ENCODE measurements around the gene ZNF629. TPM values are rescaled to one million over a fixed set of nuclear protein-coding genes. Genes with fewer than 3 reads are reported as not detected.

The ZNF629 gene
- total RNA-seq, 1 donor from 2014 or later = 35.5 TPM

DNA sequence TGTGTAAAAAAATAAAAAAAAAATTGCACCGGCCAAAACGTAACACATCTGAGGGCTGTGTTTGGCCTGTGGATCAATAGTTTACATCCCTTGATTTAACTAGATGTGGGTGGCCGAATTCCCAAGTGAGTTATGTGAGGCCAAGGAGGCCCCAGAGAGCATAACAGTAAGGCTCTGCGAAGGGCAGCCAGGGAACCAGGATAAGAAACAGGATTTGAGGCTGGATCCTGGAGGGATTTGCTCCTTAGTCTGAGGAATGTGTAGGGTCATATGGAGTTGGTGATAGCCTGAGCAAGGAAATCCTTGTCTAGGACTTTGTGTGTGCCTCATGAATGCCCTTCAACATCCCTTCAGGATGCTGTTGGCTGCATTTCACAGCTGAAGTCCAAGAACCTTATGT is 36.8 kb downstream of the ZNF629 start:
- no peak overlapping the region for H3K27ac Mint-ChIP-seq
- H3K4me1 Mint-ChIP-seq (ENCODE audit: unreplicated experiment) = no peaks in the 10 kb centered on the region
- H3K36me3 Mint-ChIP-seq = peaks cover 6% of the 10 kb centered on the region
- DNase-seq (ENCODE audit: extremely low spot score, unreplicated experiment) = no peak
- TF ChIP-seq, protein P1, sequence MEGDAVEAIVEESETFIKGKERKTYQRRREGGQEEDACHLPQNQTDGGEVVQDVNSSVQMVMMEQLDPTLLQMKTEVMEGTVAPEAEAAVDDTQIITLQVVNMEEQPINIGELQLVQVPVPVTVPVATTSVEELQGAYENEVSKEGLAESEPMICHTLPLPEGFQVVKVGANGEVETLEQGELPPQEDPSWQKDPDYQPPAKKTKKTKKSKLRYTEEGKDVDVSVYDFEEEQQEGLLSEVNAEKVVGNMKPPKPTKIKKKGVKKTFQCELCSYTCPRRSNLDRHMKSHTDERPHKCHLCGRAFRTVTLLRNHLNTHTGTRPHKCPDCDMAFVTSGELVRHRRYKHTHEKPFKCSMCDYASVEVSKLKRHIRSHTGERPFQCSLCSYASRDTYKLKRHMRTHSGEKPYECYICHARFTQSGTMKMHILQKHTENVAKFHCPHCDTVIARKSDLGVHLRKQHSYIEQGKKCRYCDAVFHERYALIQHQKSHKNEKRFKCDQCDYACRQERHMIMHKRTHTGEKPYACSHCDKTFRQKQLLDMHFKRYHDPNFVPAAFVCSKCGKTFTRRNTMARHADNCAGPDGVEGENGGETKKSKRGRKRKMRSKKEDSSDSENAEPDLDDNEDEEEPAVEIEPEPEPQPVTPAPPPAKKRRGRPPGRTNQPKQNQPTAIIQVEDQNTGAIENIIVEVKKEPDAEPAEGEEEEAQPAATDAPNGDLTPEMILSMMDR (conservative IDR thresholded peaks at IDR 0.05) = no peak
- H3K4me3 Mint-ChIP-seq = peak overlapping the region; percentile 94
- no peaks in the 10 kb centered on the region for H3K27me3 Mint-ChIP-seq
- H3K9me3 Mint-ChIP-seq = no peaks in the 10 kb centered on the region

DNA sequence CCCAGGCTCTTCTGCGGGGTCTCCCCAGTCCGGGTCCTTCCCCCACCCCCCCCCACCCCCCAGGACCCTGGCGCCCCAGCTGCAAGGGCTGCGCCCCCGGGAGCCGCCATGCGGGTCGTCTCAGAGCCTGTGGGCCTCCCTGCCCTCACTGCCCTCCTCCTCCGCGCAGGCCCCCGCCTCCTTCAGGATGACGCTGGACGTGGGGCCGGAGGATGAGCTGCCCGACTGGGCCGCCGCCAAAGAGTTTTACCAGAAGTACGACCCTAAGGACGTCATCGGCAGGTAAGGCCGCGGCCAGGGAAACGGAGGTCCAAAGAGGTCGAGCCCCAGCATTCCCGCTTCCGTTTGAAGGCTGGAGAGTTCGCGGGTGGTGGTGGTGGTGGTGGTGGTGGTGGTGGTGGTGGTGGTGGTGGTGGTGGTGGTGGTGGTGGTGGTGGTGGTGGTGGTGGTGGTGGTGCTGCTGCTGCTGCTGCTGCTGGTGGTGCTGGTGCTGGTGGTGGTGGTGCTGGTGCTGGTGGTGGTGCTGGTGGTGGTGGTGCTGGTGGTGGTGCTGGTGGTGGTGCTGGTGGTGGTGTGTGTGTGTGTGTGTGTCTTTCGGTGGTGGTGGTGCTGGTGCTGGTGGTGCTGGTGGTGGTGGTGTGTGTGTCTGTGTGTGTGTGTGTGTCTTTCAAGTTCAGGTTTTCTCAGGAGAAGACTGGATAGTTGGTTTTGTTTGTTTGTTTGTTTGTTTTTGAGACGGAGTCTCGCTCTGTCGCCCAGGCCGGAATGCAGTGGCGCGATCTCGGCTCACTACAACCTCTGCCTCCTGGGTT is 38.2 kb downstream of the ZNF629 start:
- H3K27me3 Mint-ChIP-seq = no peaks in the 10 kb centered on the region
- no peak for DNase-seq (ENCODE audit: extremely low spot score, unreplicated experiment)
- H3K4me1 Mint-ChIP-seq (ENCODE audit: unreplicated experiment) = no peaks in the 10 kb centered on the region

DNA sequence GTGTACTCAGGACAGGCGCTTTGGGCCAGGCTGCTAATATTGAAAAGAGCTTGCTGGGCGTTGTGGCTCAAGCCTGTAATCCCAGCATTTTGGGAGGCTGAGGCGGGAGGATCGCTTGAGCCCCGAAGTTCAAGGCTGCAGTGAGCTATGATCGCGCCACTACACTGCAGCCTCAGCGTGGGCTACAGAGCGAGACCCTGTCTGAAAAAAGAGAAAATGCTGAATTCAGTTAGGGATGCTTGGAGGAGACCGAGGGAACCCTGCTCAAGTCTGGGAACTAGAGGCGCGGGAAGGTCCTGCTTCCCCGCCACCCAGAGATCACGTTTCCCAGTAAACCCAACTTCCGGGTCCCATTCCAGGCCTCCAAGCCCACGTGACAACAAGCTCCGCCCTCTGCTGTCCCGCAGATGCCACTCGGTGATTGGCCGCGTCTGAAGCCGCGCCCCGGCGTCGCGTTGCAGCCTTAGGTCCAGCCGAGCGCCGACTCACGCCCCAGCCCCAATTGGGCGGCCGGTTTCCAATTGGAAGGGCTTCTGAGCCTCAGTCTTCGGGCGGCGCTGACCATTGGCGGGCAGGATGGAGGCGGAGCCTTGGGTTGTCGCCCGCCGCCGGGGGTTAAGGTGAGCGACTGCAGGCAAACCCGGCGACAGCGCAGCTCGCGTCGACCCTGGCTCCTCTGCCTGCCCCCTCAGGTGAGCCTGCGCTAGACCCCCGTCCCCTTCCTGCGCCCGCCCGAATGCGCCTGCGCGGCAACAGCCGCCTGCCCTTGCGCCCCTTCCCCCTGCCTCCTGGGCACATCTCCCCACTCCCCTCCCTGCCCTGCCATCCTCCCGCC is 39.0 kb downstream of the ZNF629 start, which contains the start of gene PHKG2:
TSS of gene PHKG2 (plus strand) at position 627 of the 835 bp plus-strand sequence. CDS start 396 bp downstream, outside the sequence.
- Mint-ChIP-seq H3K4me3 (peak within 1 kb of the TSS; percentile 94), H3K36me3 (peaks cover 14% of the 10 kb centered on the region), H3K27ac (peak within 1 kb of the TSS; percentile 89), H3K9me3 (no peaks in the 10 kb centered on the region), H3K4me1 (ENCODE audit: unreplicated experiment) (no peaks in the 10 kb centered on the region), H3K27me3 (no peaks in the 10 kb centered on the region)
- peak; percentile 98 for DNase-seq (ENCODE audit: extremely low spot score, unreplicated experiment)
- TF ChIP-seq, protein P1 (conservative IDR thresholded peaks at IDR 0.05) = no peak

More for the DNA sequence above, 38.2 kb downstream of the ZNF629 start:
- Mint-ChIP-seq H3K9me3 (no peaks in the 10 kb centered on the region), H3K27ac (peak overlapping the region; percentile 77), H3K4me3 (peak overlapping the region; percentile 94), H3K36me3 (peaks cover 10% of the 10 kb centered on the region)
- TF ChIP-seq, protein P1 (conservative IDR thresholded peaks at IDR 0.05) = no peak

DNA sequence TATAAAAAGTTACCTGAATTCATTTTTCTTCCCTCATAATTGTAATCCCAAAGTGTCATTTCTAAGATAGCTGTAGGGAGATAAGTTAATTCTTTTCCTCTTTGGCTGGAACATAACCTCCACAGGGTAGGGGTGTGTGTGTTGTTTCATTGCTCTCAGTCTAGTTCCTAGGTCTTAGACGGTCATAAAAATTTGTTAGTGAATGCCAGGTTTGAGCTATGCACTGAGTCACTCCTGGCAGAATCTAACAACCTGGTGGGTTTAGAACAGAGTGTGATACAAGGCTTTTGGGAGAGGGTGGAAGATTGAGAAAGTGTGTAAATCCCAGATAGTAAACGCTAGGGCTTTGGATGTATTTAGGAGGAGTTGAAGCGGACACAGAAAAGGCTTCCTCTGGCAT is 39.7 kb downstream of the ZNF629 start:
- DNase-seq (ENCODE audit: extremely low spot score, unreplicated experiment) = no peak
- peaks cover 14% of the 10 kb centered on the region for H3K36me3 Mint-ChIP-seq
- H3K27me3 Mint-ChIP-seq = no peaks in the 10 kb centered on the region
- peak overlapping the region; percentile 94 for H3K4me3 Mint-ChIP-seq
- no peaks in the 10 kb centered on the region for H3K4me1 Mint-ChIP-seq (ENCODE audit: unreplicated experiment)
- H3K9me3 Mint-ChIP-seq = no peaks in the 10 kb centered on the region
- peak overlapping the region; percentile 89 for H3K27ac Mint-ChIP-seq
- TF ChIP-seq, protein P1 (conservative IDR thresholded peaks at IDR 0.05) = no peak

DNA sequence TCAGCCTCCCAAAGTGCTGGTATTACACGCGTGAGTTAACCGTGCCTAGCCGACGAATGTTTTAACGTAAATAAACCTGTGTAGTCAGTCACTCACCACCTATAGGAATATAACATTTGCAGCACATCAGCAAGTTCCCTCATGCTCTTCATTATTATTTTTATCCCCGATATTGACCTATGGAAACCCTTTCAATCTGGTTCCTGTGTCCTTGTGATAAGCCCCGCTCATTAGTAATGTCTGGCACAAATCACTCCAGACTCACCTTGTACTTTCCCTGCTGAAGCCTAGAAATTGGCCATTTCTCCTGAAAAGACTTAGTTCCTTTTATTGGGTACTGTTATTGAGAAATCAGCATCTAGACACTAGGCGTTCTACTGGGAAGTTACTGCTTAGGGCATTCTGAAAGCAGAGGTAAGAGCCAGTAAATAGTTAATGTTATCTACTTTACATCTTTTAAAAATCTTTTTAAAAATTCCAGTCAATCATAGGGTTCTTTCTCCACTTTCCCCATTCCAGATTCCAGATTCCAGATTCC is 40.3 kb downstream of the ZNF629 start:
- Mint-ChIP-seq H3K4me1 (ENCODE audit: unreplicated experiment) (no peaks in the 10 kb centered on the region), H3K4me3 (no peak overlapping the region), H3K27ac (peak overlapping the region; percentile 89), H3K36me3 (peaks cover 20% of the 10 kb centered on the region), H3K27me3 (no peaks in the 10 kb centered on the region), H3K9me3 (no peaks in the 10 kb centered on the region)
- no peak for DNase-seq (ENCODE audit: extremely low spot score, unreplicated experiment)
- TF ChIP-seq, protein P1 (conservative IDR thresholded peaks at IDR 0.05) = no peak

All from type B pancreatic cell (in vitro differentiated cells).